Immature natural killer cell (primary cell): ENCODE results near the gene FRMD4A. TPM values are rescaled to one million over a fixed set of nuclear protein-coding genes. Genes with fewer than 3 reads are reported as not detected.

Experiments
- DNase-seq, 3 donors: peaks; one replicate each; pipeline ENCODE4 v3.0.0; 2022; ENCODE audit warnings: mixed read lengths in 1 of 3
- H3K27ac Mint-ChIP-seq, 6 donors: one replicate each; pipeline ENCODE4 v1.8.0; 2020; ENCODE audit warnings: mixed read lengths in 6 of 6, mild to moderate bottlenecking in 5 of 6, inconsistent platforms in 4 of 6, moderate library complexity in 3 of 6
- H3K27me3 Mint-ChIP-seq, 3 donors: one replicate each; pipeline ENCODE4 v1.8.0; 2020 to 2021; ENCODE audit warnings: low read depth in 3 of 3, mild to moderate bottlenecking in 3 of 3, mixed read lengths in 3 of 3, moderate library complexity in 3 of 3, inconsistent platforms in 1 of 3
- H3K36me3 Mint-ChIP-seq, 3 donors: one replicate each; pipeline ENCODE4 v1.8.0; 2020; ENCODE audit warnings: mixed read lengths in 3 of 3, inconsistent platforms in 2 of 3, mild to moderate bottlenecking in 2 of 3
- H3K4me1 Mint-ChIP-seq, 2 donors: one replicate each; pipeline ENCODE4 v1.8.0; 2020; ENCODE audit warnings: inconsistent platforms in 2 of 2, mild to moderate bottlenecking in 2 of 2, mixed read lengths in 2 of 2, moderate library complexity in 1 of 2
- H3K4me3 Mint-ChIP-seq, 5 donors: one replicate each; pipeline ENCODE4 v1.8.0; 2020; ENCODE audit warnings: mild to moderate bottlenecking in 5 of 5, mixed read lengths in 5 of 5, inconsistent platforms in 3 of 5, moderate library complexity in 3 of 5
- H3K9me3 Mint-ChIP-seq, 6 donors: one replicate each; pipeline ENCODE4 v1.8.0; 2020; ENCODE audit warnings: mild to moderate bottlenecking in 6 of 6, mixed read lengths in 6 of 6, inconsistent platforms in 4 of 6, moderate library complexity in 3 of 6
- polyA plus RNA-seq, 3 donors: library from polyadenylated mRNA; unstranded; fragments of 300-500 nt; fragmentation: Illumina TruSeq; gene quantifications; one replicate each; pipeline ENCODE4 v1.2.3, GENCODE V29; 2021

The FRMD4A gene
- polyA plus RNA-seq, 3 donors from 2014 or later, result 0.48 TPM; not detected in 2

- no peaks in the 10 kb centered on the region for H3K4me1 Mint-ChIP-seq
- H3K27me3 Mint-ChIP-seq, result peaks cover 0 to 6% (median 5%) of the 10 kb centered on the region in 3 donors
- no peak overlapping the region for H3K4me3 Mint-ChIP-seq
- no peaks in the 10 kb centered on the region for H3K9me3 Mint-ChIP-seq
- H3K36me3 Mint-ChIP-seq, result no peaks in the 10 kb centered on the region
- no peak for DNase-seq
- no peak overlapping the region for H3K27ac Mint-ChIP-seq
Measured at GRCh38 chr10:13990392-13990805, 340.3 kb downstream of the FRMD4A start.

GRCh38 chr10:13989616-13990015, 341.1 kb downstream of the FRMD4A start:
- Mint-ChIP-seq H3K4me3 (no peak overlapping the region), H3K27me3 (peaks cover 0 to 6% (median 3%) of the 10 kb centered on the region in 3 donors), H3K27ac (no peak overlapping the region), H3K4me1 (no peaks in the 10 kb centered on the region), H3K9me3 (no peaks in the 10 kb centered on the region), H3K36me3 (no peaks in the 10 kb centered on the region)
- DNase-seq, result no peak

DNA sequence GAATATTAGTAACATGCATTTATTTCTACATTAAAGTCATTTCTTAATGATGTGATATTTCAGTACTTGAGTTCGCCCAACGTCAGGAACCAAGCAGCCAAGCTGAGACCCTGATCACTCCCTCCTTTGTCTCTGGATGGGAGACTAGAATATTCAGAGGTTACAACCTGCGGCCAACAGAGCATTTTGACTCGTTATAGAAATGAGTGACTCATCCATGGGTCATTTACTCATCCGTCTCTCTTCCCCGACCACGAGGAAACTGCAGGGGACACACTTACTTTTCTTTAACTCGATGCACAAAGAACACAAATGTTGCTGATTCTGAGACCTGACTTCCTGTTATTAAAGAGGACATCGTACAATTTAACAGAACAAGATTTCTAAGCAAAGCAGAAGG, 343.3 kb downstream of the FRMD4A start:
- DNase-seq, result no peak
- no peaks in the 10 kb centered on the region for H3K4me1 Mint-ChIP-seq
- no peak overlapping the region for H3K4me3 Mint-ChIP-seq
- H3K36me3 Mint-ChIP-seq, result no peaks in the 10 kb centered on the region
- peaks cover 0 to 6% (median 3%) of the 10 kb centered on the region in 3 donors for H3K27me3 Mint-ChIP-seq
- no peaks in the 10 kb centered on the region for H3K9me3 Mint-ChIP-seq
- no peak overlapping the region for H3K27ac Mint-ChIP-seq

DNA sequence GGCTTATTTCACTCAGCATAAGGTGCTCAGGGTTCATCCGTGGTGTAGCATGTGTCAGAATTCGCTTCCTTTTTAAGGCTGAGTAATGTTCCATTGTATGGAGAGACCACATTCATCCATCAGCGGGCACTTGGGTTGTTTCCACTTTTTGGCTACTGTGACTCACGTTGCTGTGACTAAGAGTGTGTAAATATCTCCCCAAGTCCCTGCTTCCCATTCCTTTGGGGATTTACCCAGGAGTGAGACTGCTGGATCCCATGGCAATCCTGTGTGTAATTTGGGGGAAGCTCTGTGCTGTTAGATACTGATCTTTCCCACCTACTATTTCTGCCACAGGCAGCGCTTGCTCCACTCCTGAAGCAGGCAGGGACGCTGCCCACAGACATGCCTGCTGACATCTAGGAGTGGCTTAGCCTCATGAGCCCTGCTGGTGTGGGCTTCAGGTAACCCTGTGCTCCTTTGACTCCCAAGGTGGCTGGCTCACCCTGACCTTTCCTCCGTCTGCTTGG, 346.0 kb downstream of the FRMD4A start:
- Mint-ChIP-seq H3K9me3 (no peaks in the 10 kb centered on the region), H3K27me3 (peaks cover 2 to 5% (median 2%) of the 10 kb centered on the region in 3 donors), H3K36me3 (no peaks in the 10 kb centered on the region), H3K4me1 (no peaks in the 10 kb centered on the region), H3K4me3 (no peak overlapping the region), H3K27ac (no peak overlapping the region)
- no peak for DNase-seq

GRCh38 chr10:13983035-13983434, 347.7 kb downstream of the FRMD4A start:
- Mint-ChIP-seq H3K27ac (no peak overlapping the region), H3K4me1 (no peaks in the 10 kb centered on the region)
- DNase-seq, result no peak

GRCh38 chr10:13978533-13979115, 352.1 kb downstream of the FRMD4A start:
- H3K27me3 Mint-ChIP-seq, result peaks cover 2 to 11% (median 2%) of the 10 kb centered on the region in 3 donors
- H3K27ac Mint-ChIP-seq, result no peak overlapping the region
- H3K4me3 Mint-ChIP-seq, result no peak overlapping the region
- H3K36me3 Mint-ChIP-seq, result no peaks in the 10 kb centered on the region
- no peaks in the 10 kb centered on the region for H3K9me3 Mint-ChIP-seq
- no peak for DNase-seq
- H3K4me1 Mint-ChIP-seq, result no peaks in the 10 kb centered on the region

More at GRCh38 chr10:13983035-13983434, 347.7 kb downstream of the FRMD4A start:
- no peaks in the 10 kb centered on the region for H3K9me3 Mint-ChIP-seq
- peaks cover 2 to 5% (median 2%) of the 10 kb centered on the region in 3 donors for H3K27me3 Mint-ChIP-seq
- H3K4me3 Mint-ChIP-seq, result no peak overlapping the region
- no peaks in the 10 kb centered on the region for H3K36me3 Mint-ChIP-seq

- Mint-ChIP-seq H3K4me3 (no peak overlapping the region), H3K36me3 (no peaks in the 10 kb centered on the region), H3K27me3 (peaks cover 2 to 11% (median 2%) of the 10 kb centered on the region in 3 donors), H3K4me1 (no peaks in the 10 kb centered on the region), H3K27ac (no peak overlapping the region), H3K9me3 (no peaks in the 10 kb centered on the region)
- DNase-seq, result no peak
Measured at GRCh38 chr10:13977861-13978532, 352.7 kb downstream of the FRMD4A start.

DNA sequence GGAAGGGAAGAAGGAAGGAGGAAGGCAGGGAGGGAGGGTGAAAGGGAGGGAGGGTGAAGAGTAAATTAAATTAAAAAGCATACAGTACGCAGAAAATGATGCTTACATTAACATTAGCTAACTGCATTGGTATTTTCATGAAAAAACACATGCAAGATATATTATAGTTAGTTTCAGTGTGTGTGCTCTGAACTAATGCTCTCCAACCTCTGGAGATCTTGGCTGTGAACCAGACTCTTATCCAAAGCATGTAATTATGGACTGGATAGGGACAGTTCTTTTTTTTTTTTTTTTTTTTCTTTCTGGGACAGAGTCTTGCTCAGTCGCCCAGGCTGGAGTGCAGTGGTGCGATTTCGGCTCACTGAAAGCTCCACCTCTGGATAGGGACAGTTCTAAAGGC, 357.0 kb downstream of the FRMD4A start:
- H3K9me3 Mint-ChIP-seq, result no peaks in the 10 kb centered on the region
- peaks cover 0 to 6% (median 3%) of the 10 kb centered on the region in 3 donors for H3K27me3 Mint-ChIP-seq
- H3K36me3 Mint-ChIP-seq, result no peaks in the 10 kb centered on the region
- no peak overlapping the region for H3K27ac Mint-ChIP-seq
- DNase-seq, result no peak
- no peaks in the 10 kb centered on the region for H3K4me1 Mint-ChIP-seq
- H3K4me3 Mint-ChIP-seq, result no peak overlapping the region

DNA sequence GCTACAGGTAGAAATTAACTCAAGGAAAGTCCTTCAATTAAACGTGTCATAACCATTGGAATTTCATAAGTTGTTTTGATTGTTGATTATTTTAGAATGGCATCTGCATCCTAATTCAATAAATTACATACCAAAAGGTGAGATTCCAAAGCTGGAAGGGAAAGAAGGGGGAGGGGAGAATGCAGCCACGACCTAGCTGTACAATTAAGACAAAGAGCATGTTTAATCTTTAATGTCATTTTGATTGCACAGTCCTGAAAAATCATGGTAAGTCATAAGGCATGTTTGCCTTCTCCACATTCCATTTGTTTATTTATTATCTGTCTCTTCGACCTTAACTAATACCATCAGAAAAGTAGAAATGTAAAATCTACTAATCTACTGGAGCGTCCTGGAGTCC, 358.1 kb downstream of the FRMD4A start:
- no peak overlapping the region for H3K27ac Mint-ChIP-seq

DNA sequence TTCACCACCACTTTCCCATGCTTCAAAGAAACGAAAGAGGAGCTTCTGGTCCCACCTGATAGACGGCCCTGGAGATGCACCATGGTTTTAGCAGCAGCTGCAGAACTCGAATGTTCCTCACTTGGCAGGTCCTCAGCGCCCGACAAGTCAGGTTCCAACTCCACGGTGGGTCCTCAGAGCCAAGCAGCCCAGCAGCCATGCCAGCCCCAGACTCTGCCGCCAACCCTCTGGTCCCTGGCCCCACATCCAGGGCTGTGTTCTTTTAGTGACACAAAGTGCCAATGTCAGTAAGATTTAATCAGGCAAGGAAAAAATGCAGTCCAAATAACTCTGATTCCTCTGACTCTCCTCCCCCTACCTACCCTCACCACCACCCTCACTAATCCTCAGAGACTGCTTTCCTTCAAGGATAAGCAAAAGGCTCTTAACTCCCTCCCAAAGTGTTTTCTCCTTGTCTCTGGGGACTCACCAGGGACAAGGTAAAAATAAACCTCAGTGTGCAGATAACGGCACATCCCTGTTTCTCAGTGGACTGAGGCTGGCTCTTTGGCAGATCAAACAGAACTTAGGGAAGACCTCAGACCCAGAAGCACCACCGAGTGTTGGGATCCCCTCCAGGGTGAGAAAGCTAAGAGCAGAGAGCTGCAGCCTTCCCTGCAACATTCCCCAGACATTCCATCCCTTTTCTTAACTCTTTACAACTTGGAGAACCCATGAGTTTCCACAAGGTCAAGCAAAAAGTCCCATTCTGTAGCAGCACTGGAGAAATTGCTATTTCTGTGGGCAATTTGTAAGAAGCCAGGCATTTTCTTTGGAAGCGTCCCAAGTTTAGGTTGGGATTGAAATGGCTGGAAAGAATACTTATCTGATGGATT, 358.9 kb downstream of the FRMD4A start:
- H3K27ac Mint-ChIP-seq, result no peak overlapping the region
- H3K36me3 Mint-ChIP-seq, result no peaks in the 10 kb centered on the region
- H3K9me3 Mint-ChIP-seq, result no peaks in the 10 kb centered on the region

More for the DNA sequence above, 358.1 kb downstream of the FRMD4A start:
- Mint-ChIP-seq H3K9me3 (no peaks in the 10 kb centered on the region), H3K4me3 (no peak overlapping the region), H3K36me3 (no peaks in the 10 kb centered on the region), H3K27me3 (peaks cover 0 to 4% (median 3%) of the 10 kb centered on the region in 3 donors), H3K4me1 (no peaks in the 10 kb centered on the region)
- DNase-seq, result no peak

DNA sequence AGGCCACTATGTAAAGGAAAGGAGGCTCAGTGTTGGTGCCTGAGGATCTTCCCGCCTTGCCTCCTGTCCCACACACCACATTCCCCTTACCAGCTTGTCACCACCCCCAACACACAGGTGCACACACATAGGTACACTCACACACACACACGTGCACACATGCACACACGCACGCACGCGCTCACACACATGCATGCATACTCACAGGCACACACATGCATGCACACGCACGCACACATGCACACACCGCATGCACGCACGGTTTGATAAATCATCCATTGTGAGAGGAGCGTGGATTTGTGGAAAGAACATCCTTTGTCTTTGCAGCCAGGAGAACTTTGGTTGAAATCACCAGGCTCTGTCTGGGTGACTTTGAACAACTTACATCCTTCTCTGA, 359.8 kb downstream of the FRMD4A start:
- Mint-ChIP-seq H3K27ac (no peak overlapping the region), H3K27me3 (peaks cover 0 to 3% (median 1%) of the 10 kb centered on the region in 3 donors), H3K9me3 (no peaks in the 10 kb centered on the region), H3K4me3 (no peak overlapping the region), H3K36me3 (no peaks in the 10 kb centered on the region), H3K4me1 (no peaks in the 10 kb centered on the region)
- no peak for DNase-seq

More for the DNA sequence above, 358.9 kb downstream of the FRMD4A start:
- H3K4me1 Mint-ChIP-seq, result no peaks in the 10 kb centered on the region
- no peak for DNase-seq
- no peak overlapping the region for H3K4me3 Mint-ChIP-seq
- peaks cover 0 to 3% (median 1%) of the 10 kb centered on the region in 3 donors for H3K27me3 Mint-ChIP-seq

DNA sequence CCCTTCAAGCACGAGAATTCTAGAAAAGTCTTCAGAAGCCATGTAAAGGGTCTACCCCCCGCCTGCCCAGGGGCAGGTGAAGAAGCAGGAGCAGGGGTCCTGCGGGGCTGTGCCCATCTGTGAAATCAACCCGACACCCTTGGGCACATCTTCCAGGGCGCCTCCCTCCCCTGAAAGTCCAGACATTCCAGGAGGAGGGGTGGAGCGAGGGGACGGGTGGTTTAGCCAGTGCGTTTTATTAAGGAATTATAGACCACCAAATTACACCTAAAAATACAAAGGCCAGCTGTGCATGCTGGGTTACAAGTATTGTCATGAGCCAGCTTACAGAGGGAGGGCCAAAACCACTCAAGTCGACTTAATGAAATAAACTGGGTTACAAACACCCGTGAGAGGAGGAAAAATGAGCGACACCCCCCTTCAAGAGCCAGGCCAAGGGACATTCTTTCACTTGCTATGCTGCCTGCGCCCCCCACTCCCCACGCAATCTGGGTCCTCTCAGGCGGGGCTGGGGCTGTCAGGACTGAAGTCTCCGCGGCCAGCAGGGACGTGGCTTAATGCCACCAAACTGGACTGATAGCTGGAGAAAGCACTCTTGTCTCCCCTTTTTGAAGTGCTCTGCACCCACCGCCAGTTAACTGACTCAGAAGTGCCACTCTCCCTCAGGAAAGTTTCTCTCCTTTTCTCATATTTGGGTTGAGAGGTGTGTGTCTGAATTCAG, 360.3 kb downstream of the FRMD4A start:
- Mint-ChIP-seq H3K27ac (no peak overlapping the region), H3K4me3 (no peak overlapping the region)

DNA sequence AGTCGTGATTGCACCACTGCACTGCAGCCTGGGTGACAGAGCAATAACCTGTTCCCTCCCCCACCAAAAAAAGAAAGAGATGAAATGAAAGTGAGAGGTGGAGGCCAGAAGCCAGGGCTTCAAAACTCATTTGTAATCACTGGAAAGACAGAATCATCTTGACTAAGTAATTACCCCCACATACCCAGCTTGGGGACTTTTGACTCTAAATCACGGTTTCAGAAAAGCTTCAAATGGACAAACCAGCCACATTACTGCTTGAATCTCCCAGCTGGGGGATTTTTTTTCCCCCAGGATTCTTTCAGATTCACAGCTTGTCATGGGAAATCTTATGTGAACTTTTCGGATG, 361.0 kb downstream of the FRMD4A start:
- peaks cover 0 to 3% (median 3%) of the 10 kb centered on the region in 3 donors for H3K27me3 Mint-ChIP-seq
- no peak overlapping the region for H3K27ac Mint-ChIP-seq
- H3K4me3 Mint-ChIP-seq, result no peak overlapping the region
- H3K4me1 Mint-ChIP-seq, result no peaks in the 10 kb centered on the region
- H3K9me3 Mint-ChIP-seq, result no peaks in the 10 kb centered on the region
- DNase-seq, result no peak
- H3K36me3 Mint-ChIP-seq, result no peaks in the 10 kb centered on the region

More for the DNA sequence above, 360.3 kb downstream of the FRMD4A start:
- no peaks in the 10 kb centered on the region for H3K9me3 Mint-ChIP-seq
- H3K36me3 Mint-ChIP-seq, result no peaks in the 10 kb centered on the region
- no peaks in the 10 kb centered on the region for H3K4me1 Mint-ChIP-seq
- peaks cover 0 to 3% (median 3%) of the 10 kb centered on the region in 3 donors for H3K27me3 Mint-ChIP-seq
- DNase-seq, result no peak
